DOHH2 (cell line): ENCODE data around the gene FRMD3.

Experiments used
- H3F3A ChIP-seq: fragments of 200-600 bp; sonication (generic), shearing (Covaris generic); 2 replicates; pipeline ENCODE4 v1.6.0; 2016; ENCODE audit warnings: antibody characterized with exemption, mild to moderate bottlenecking; ENCODE audit not compliant: control insufficient read depth, insufficient read depth
- H3K27ac ChIP-seq: fragments of 200-600 bp; sonication (generic); 2 replicates; pipeline ENCODE4 v1.5.1; 2014; ENCODE audit warnings: low read depth, mild to moderate bottlenecking, low read length, moderate library complexity
- H3K27me3 ChIP-seq: fragments of 200-600 bp; sonication (generic); 2 replicates; pipeline ENCODE4 v1.6.1; 2014; ENCODE audit warnings: mild to moderate bottlenecking, low read length, mixed read lengths; ENCODE audit not compliant: control insufficient read depth
- H3K36me3 ChIP-seq: fragments of 200-600 bp; sonication (generic); 2 replicates; pipeline ENCODE4 v1.6.1; 2014; ENCODE audit warnings: mild to moderate bottlenecking, low read length, moderate library complexity, mixed read lengths; ENCODE audit not compliant: control insufficient read depth
- H3K4me1 ChIP-seq: fragments of 200-600 bp; sonication (generic); 2 replicates; pipeline ENCODE4 v1.6.1; 2014; ENCODE audit warnings: mild to moderate bottlenecking, low read length, mixed read lengths; ENCODE audit not compliant: control insufficient read depth
- H3K4me2 ChIP-seq: fragments of 200-600 bp; sonication (generic); 2 replicates; pipeline ENCODE4 v1.6.0; 2014; ENCODE audit warnings: mild to moderate bottlenecking, low read length, moderate library complexity
- H3K4me3 ChIP-seq: fragments of 200-600 bp; sonication (generic); 2 replicates; pipeline ENCODE4 v1.5.1; 2014; ENCODE audit warnings: mild to moderate bottlenecking, low read length, mixed read lengths
- H3K79me2 ChIP-seq: fragments of 200-600 bp; sonication (generic); 2 replicates; pipeline ENCODE4 v1.6.1; 2014; ENCODE audit warnings: mild to moderate bottlenecking, low read length, mixed read lengths; ENCODE audit not compliant: control insufficient read depth
- H3K9me2 ChIP-seq: fragments of 200-600 bp; sonication (generic); replicated peaks from 2 replicates; pipeline ENCODE4 v1.6.1; 2014; ENCODE audit warnings: mild to moderate bottlenecking, low read length, mixed read lengths; ENCODE audit not compliant: control insufficient read depth
- H3K9me3 ChIP-seq: fragments of 200-600 bp; sonication (generic); 2 replicates; pipeline ENCODE4 v1.6.1; 2014; ENCODE audit warnings: antibody characterized with exemption, low read length, mixed read lengths; ENCODE audit not compliant: control insufficient read depth, insufficient read depth
- H4K20me1 ChIP-seq: fragments of 200-600 bp; sonication (generic); 2 replicates; pipeline ENCODE4 v1.6.0; 2014; ENCODE audit warnings: low read depth, mild to moderate bottlenecking, antibody characterized with exemption, low read length, moderate library complexity; ENCODE audit not compliant: control insufficient read depth, insufficient read depth
- EZH2phosphoT487 ChIP-seq: fragments of 200-600 bp; sonication (generic); IDR thresholded peaks from 2 replicates; pipeline ENCODE4 v1.6.1; 2017; ENCODE audit warnings: borderline replicate concordance, mild to moderate bottlenecking, antibody characterized with exemption, low read length, moderate library complexity, mixed read lengths
- TF ChIP-seq, protein P1 (sequence below): fragments of 200-600 bp; sonication (generic); IDR thresholded peaks from one replicate; pipeline ENCODE4 v1.5.1; 2014; ENCODE audit warnings: antibody characterized with exemption, mild to moderate bottlenecking, low read depth, low read length; ENCODE audit not compliant: poor library complexity, severe bottlenecking

The FRMD3 gene

DNA sequence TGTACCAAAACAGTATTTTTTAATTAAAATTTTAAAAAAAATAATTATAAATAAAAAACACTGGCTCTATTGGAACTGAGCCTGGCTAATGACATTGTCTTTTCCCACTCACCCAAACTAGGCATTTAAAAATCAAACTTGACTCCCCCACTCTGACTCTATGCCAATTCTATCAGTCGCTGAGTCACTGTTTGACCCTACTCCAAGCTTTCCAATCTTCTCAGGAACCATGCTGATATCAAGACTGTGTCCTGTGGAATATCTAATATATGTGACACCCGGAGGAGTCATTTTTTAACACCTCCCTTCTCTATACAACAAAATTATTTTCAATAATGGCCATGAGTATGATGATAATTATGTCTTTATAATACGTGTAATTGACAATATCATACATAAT is 303.7 kb downstream of the FRMD3 start:
- H3K27ac ChIP-seq: no peak overlapping the region
- H3K79me2 ChIP-seq: no peaks in the 10 kb centered on the region
- H3K9me3 ChIP-seq: no peaks in the 10 kb centered on the region
- H3F3A ChIP-seq: no peaks in the 10 kb centered on the region
- H3K9me2 ChIP-seq: no peaks in the 10 kb centered on the region
- no peaks in the 10 kb centered on the region for H3K27me3 ChIP-seq
- H3K4me3 ChIP-seq: no peak overlapping the region
- TF ChIP-seq, protein P1, sequence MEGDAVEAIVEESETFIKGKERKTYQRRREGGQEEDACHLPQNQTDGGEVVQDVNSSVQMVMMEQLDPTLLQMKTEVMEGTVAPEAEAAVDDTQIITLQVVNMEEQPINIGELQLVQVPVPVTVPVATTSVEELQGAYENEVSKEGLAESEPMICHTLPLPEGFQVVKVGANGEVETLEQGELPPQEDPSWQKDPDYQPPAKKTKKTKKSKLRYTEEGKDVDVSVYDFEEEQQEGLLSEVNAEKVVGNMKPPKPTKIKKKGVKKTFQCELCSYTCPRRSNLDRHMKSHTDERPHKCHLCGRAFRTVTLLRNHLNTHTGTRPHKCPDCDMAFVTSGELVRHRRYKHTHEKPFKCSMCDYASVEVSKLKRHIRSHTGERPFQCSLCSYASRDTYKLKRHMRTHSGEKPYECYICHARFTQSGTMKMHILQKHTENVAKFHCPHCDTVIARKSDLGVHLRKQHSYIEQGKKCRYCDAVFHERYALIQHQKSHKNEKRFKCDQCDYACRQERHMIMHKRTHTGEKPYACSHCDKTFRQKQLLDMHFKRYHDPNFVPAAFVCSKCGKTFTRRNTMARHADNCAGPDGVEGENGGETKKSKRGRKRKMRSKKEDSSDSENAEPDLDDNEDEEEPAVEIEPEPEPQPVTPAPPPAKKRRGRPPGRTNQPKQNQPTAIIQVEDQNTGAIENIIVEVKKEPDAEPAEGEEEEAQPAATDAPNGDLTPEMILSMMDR: no peak
- no peak for TF ChIP-seq EZH2phosphoT487
- H4K20me1 ChIP-seq: no peaks in the 10 kb centered on the region
- H3K4me1 ChIP-seq: no peaks in the 10 kb centered on the region
- H3K36me3 ChIP-seq: no peaks in the 10 kb centered on the region
- no peak overlapping the region for H3K4me2 ChIP-seq

DNA sequence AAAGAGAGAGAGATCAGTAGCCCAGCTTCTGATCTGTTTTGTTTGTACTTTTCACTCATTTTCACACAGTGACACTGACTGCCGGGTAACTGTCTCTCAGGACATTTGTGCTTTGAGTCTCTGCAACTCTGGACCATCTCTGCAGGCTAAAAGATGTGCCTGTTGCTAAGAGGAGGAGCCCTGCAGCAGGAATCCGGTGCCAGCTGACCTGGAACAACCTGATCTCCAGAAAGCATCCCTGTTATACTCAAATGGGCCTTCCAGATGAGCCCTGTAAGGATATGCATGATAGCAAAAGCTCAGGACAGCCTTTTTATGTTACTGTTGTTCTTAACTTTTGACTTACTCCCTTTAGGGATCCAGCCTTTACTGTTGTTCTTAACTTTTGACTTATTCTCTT is 304.6 kb downstream of the FRMD3 start:
- TF ChIP-seq, protein P1: no peak
- no peak for TF ChIP-seq EZH2phosphoT487
- no peak overlapping the region for H3K27ac ChIP-seq
- H3K4me1 ChIP-seq: no peaks in the 10 kb centered on the region
- no peaks in the 10 kb centered on the region for H3K79me2 ChIP-seq
- no peaks in the 10 kb centered on the region for H3K27me3 ChIP-seq
- H3F3A ChIP-seq: no peaks in the 10 kb centered on the region
- no peaks in the 10 kb centered on the region for H4K20me1 ChIP-seq
- H3K4me2 ChIP-seq: no peak overlapping the region
- H3K9me3 ChIP-seq: no peaks in the 10 kb centered on the region
- H3K36me3 ChIP-seq: no peaks in the 10 kb centered on the region
- H3K9me2 ChIP-seq: no peaks in the 10 kb centered on the region
- H3K4me3 ChIP-seq: no peak overlapping the region

DNA sequence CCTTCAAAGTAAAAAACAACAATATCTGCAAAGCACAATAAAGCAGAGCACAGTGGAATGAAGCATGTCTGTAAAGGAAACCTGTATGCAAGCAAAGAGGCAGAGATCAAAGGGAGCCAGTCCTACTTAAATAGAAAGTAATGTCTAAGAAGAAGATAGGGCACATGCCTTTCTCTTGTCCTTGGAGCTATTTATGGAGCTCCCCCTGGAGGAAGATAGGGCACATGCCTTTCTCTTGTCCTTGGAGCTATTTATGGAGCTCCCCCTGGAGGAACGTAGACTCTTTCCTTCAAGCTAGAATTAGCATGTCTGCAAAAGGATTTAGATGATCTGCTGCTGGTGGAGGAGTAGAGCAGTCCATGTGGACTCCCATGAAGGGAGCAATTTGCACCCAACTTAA is 307.2 kb downstream of the FRMD3 start:
- no peaks in the 10 kb centered on the region for H4K20me1 ChIP-seq
- TF ChIP-seq, protein P1: peak; percentile 32
- TF ChIP-seq EZH2phosphoT487: no peak

DNA sequence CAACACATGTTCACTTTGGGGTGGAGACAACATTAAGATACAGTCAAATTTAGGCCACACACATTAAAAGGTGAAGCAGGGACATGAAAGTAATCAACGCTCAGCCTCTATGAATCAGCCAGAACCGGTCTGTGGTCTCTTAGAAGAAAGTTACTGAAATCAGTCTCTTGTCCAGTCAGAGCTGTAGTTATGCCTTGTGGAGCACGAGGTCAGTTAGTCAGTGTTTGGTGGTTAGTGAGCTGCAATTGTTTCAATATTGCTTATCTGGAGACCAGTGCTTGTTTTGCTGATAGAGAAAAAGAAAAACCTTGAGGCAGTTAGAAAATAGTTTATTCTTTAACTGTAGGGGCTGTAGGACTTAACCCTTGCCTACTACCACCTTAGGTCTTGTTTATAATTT is 317.5 kb downstream of the FRMD3 start:
- Histone ChIP-seq H3K4me2 (no peak overlapping the region), H3K4me1 (no peaks in the 10 kb centered on the region), H3K27ac (no peak overlapping the region), H3K4me3 (no peak overlapping the region), H3K36me3 (no peaks in the 10 kb centered on the region), H3K9me3 (no peaks in the 10 kb centered on the region), H3K27me3 (no peaks in the 10 kb centered on the region), H3F3A (no peaks in the 10 kb centered on the region), H3K79me2 (no peaks in the 10 kb centered on the region), H4K20me1 (no peaks in the 10 kb centered on the region), H3K9me2 (no peaks in the 10 kb centered on the region)
- TF ChIP-seq, protein P1: no peak
- TF ChIP-seq EZH2phosphoT487: no peak

More for the DNA sequence above, 307.2 kb downstream of the FRMD3 start:
- H3K9me2 ChIP-seq: no peaks in the 10 kb centered on the region
- H3K4me3 ChIP-seq: no peak overlapping the region
- no peaks in the 10 kb centered on the region for H3F3A ChIP-seq
- no peak overlapping the region for H3K27ac ChIP-seq
- no peaks in the 10 kb centered on the region for H3K9me3 ChIP-seq
- no peak overlapping the region for H3K4me2 ChIP-seq
- no peaks in the 10 kb centered on the region for H3K27me3 ChIP-seq
- H3K4me1 ChIP-seq: no peaks in the 10 kb centered on the region
- no peaks in the 10 kb centered on the region for H3K79me2 ChIP-seq
- H3K36me3 ChIP-seq: no peaks in the 10 kb centered on the region
